ENCODE results near the gene TNNT1.

TNNT1 gene

DNA sequence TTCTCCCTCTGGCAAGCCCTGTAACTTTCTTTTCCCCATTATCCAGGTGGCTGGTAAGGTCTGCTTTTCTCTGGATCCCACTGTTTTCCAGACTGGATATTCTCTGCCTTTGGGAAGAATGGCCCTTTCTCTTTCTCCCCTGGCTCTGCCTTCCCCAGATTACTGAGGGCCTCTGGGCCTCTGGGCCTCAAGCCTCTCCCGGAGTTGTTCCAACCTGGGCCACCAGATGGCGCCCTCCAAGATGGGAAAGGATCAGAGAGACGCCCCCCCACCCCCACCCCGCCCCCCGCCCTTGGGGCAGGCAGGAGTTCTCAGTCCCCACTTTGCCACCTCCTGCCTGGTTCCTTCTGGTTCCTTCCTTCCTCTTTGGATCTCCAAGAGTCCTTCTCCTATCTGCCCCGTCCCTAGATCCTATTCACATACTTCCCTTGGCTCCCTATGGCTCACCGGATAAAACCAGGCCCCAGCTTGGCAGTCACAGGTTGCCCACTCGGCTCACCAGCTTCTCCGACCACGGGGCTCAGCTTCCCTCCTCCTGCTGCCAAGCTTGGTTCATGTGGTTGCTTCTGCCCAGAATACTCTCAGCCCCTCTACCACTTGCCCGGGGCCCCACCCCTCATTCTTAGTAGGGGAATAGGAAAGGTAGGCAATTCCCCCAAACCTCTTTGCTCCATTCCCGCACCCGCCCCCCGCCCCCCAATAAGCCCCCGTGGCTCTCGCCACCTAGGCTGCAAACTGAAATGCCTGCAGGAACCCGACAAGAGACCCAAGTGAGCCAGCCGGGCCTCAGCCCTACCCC is 60.3 kb downstream of the TNNT1 start:
- peak; percentile 77 for DNase-seq (ENCODE audit: low read depth)

DNA sequence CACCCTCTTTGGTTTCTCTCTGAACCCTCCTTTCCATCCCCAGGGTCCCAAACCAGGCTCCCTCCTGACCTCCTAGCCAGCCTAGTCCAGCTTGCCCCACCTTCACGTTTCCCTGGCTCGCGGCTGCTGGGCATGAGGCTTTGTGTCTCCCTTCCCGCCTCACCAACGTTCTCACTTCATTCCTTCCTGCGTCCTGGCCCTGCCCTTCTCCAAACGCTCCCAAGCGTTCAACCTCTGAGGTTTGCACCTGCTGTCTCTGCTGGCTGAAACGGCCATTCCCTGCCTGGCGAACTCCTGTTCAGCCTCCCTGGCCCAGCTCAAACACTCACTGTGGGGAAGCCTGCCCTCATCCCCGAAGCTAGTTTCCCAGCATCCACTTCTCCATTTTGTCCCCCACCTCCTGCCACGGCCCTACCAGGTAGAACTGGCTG is 61.0 kb downstream of the TNNT1 start:
- no peak for DNase-seq (ENCODE audit: low read depth)

DNA sequence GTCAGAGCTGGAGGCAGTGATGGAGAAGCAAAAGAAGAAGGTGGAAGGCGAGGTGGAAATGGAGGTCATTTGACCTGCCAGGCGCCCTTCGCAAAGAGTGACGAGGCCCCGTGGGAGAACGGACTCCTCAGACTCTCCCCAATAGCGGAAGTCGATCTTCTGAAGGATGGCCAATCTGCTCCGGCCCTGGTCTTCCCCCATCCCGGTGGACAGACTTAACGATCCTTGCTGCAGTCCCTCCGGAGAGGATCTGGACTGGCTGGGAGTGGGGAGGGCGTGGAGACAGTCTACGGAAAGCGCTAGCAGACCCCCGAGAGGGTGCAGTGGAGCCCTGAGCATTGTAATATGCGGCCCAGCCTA is 61.5 kb downstream of the TNNT1 start:
- no peak for DNase-seq (ENCODE audit: low read depth)

DNA sequence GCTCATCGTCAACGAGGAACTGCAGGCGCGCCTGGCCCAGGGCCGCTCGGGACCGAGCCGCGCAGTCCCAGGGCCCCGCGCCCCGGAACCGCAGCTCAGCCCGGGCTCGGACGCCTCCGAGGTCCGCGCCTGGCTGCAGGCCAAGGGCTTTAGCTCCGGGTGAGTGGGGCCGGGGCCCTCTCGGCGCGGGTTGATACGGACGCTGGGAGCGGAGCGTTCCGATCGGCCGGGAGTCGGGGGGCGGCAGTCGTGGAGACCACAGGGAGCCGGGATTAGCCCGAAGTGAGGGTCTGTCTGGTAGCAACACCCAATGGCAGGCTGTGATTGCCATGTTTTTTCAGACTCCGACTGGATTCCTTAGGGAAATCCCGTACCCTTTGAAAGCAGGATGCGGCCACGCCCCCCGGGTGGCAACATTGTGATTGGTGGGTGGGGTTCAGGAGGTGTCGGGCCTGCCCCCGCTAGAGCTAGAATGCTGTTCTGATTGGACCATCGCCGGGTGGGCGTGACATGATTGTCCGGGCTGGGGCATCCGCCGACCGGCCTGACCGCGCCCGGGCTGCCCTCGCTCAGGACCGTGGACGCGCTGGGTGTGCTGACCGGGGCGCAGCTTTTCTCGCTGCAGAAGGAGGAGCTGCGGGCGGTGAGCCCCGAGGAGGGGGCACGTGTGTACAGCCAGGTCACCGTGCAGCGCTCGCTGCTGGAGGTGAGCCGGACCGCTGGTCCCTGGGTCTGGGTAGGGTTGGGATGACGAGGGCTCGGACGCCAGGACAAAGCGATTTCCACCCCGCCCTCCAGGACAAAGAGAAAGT is 62.1 kb downstream of the TNNT1 start:
- peak; percentile 37 for DNase-seq (ENCODE audit: low read depth)

DNA sequence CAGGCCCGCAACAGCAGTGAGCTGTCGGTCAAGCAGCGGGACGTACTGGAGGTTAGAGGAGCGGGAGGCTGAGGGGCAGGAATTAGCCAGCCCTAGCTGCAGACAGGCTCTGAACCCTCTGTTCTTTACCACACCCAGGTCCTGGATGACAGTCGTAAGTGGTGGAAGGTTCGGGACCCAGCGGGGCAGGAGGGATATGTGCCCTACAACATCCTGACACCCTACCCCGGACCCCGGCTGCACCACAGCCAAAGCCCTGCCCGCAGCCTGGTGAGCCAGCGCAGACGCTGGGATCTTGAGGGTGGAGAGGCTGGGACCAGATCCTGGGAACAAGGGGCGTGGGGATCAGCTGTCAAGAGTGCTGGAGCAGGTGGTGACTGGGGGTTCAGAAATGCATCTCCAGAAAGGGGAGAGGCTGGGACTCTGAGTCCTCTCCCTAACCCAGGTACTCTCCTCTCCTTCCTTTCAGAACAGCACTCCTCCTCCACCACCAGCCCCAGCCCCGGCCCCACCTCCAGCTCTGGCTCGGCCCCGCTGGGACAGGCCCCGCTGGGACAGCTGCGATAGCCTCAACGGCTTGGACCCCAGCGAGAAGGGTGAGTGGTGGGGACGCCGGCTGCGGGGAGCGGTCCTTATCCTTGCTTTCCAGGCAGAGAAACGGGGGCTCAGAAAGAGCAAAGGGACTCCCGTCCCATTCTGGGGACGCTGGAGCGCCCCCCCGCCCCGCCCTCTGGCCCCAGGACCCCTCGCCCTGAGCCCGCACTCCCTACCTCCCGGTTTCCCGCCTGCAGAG is 62.9 kb downstream of the TNNT1 start:
- DNase-seq (ENCODE audit: low read depth), result no peak

DNA sequence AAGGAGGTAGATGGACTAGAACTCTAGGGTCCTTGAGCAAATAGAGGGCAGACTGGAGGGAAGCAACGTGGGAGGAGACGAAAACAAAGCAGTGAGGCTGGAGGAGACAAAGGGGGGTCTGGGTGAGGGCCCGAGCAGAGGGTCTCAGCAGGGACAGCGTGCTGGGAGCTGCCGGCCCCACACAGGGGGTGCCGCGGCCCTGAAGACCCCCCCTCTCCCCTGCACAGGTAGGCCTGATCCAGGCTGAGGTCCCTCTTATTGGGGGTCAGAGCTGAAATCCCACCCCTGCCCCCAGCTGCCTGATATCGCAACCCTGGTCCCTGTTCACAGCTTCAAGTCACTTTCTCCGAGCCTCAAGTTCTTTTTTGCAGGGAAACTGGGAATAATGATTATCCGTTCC is 64.6 kb downstream of the TNNT1 start:
- no peak for DNase-seq (ENCODE audit: low read depth)

DNA sequence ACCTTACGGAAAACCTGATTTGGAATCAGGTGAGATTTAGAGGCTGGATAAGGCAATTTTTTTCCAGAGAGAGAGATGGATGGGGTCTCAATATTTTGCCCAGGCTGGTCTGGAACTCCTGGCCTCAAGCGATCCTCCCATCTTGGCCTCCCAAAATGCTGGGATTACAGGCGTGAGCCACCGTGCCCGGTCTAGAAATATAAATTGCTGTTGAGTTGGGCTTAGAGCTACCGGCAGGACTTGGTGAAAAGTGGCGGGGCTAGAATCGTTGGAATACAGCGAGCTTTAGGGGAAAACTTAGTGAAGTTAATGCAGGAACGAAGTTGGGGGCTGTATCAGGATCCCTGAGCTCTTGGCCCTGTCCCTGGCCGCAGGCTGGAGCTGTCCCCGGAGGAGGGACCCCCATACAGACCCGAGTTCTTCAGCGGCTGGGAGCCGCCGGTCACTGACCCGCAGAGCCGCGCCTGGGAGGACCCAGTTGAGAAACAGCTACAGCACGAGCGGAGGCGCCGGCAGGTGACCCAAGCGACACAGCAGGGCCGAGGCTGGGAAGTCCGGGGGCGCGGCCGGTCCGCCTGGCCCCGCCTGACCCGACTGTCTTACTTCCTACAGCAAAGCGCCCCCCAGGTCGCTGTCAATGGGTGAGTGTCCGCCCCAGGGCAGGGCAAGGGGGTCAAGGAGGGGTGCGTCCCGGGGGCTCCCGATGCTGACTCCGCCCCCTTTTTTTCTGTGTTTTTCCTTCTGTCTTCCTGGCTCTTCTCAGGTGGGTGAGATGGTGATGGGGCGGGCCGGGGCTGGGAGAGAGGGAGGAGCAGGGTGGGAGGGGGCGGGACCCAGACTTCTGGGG is 65.8 kb downstream of the TNNT1 start:
- no peak for DNase-seq (ENCODE audit: low read depth)

Measured in activated T-cell treated with anti-CD3 and anti-CD28 coated beads for 1 hour (primary cell).